NCI-H526 treated with DMSO at 0.1 percent for 48 hours (cell line): ENCODE data around the gene MYO1D.
A peak's percentile ranks its signal among the peaks of the same experiment; 100 is the strongest.

Source experiments
- DNase-seq: peaks from one replicate; lab custom pipeline; 2025; lab: John Stamatoyannopoulos, UW

MYO1D gene

GRCh38 chr17:32504166-32504990 lies 372.5 kb downstream of the MYO1D start:
- no peak for DNase-seq

DNA sequence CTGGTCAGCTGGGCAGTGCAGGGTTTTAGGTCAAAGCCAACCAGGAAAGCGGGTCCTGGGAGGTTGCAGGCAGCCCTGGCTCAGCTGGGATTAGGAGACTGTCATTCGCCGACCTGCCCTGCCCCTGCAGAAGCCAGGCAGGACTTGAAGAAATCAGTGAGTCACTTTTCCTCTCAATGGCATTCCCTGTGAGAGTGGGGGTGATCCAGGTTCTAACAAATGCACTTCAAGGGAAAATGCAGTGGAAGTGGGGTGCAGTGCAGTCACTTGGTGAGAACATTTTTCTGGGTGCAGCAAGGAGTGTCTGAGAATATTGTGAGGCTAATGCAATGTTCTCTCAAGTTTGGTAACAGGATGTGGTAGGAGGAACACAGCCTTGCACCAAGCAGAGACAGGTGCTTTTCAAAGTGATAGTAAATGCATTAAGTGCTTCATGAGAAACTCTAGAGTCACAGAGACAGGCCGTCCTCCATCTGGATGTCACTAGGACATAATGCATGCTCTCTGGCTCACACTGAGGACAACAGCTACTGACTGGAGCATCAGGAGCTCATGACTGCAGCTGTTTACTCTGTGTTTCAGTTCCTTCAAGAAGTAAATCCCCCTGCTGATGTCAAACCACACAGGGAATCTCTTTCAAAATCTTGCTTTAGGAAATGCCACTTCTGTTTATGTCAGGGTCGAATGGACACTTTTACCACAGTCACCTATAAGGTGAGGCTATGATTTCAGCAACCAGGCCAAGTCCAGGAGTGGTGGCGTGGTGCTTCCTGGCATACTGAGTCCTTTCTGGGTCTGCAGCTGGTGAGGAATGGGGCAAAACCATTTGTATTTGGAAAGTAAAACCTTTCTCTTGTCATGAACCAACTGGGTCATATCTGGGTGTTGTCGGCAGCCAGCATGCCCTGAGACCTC lies 373.4 kb downstream of the MYO1D start:
- no peak for DNase-seq

- no peak for DNase-seq
These were observed 374.2 kb downstream of the MYO1D start for GRCh38 chr17:32502710-32503109.

GRCh38 chr17:32502013-32502412 lies 374.9 kb downstream of the MYO1D start:
- DNase-seq = no peak

DNA sequence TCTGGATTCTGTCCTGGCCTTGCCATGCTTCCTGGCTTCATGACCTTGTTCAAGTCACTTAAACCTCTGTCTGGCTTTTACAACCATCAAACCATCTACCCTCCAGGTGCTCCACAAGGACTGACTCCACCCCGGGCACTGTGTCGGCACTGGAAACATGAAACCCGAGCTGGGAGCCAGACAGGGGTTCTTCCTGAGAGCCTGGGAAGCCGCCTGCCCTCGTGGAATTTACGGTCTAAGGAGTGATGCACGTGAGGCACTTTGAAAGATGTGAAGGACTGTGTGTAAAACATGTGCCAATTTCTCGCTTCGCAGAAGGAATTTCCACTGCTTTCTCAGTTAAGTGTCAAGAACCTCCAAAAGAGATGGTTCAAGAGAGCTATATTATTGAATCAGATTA lies 378.5 kb downstream of the MYO1D start:
- peak; percentile 27 for DNase-seq

DNA sequence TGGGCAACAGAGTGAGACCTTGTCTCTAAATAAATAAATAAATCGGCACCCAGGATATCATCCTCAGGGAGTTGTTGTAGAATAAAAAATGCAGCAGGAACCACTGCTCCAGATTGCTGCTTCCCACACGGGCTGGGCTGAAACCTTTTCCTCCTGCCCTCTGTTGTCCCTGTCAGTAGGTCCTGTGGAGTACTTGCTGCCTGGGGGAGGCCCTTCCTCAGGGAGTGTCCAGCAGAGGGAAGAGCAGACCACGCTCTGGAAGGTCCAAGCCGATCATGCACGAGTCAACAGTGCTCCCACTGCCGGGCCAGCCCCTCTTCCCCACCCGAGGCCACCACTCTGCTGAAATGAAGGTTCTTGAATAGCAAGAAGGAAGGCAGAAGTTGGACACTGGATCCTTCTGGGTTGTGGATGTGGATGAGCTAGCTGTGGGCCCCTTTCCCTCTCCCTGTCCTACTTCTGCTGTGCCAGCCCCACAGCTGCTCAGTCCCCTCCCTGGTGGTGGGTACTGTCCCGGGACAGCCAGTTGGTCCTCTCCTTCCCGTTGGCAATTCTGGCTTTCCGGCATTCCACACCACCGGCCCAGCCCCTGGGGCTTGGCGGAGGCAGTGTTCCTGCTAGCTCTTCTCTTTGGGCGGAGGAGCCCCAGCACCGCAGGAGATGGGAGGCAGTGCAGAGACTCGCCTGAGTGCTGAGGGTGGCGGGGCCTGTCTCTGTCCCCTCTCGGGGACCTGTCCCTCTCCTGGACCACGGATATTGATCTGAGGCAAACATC lies 379.3 kb downstream of the MYO1D start:
- no peak for DNase-seq

DNA sequence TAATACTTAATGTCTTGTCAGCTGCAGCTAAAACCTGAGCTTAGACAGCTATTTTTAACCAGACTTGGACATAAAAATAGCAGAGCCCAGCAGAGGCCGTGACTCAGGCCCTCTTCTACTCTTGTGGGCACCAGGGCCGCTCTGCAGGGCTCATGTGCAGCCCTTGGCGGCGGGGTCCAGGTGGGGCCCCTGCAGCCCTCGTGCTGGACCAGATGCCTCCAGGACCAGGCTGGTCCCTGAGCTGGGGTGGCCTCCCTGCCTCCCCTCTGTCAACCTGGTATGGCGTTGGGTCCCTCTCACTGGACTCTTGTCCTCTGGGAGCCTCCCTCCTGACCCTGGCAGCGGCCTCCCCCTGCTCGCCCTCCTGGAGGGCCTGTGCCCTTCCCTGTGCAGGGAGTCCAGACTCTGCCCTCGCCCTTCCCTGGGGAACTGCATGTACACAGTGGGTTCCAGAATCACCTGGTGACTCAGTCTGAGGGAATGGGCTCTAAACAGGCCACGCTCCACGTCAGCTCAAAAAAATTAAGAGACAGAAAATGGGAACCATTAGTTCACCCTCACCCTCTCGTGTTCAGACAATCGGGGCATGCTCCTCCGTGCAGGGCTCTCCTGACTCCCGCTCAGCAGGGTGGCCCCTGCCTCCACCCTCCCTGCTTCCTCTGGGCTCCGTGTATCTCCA lies 380.4 kb downstream of the MYO1D start:
- no peak for DNase-seq

GRCh38 chr17:32495359-32496231 lies 381.3 kb downstream of the MYO1D start:
- no peak for DNase-seq

DNA sequence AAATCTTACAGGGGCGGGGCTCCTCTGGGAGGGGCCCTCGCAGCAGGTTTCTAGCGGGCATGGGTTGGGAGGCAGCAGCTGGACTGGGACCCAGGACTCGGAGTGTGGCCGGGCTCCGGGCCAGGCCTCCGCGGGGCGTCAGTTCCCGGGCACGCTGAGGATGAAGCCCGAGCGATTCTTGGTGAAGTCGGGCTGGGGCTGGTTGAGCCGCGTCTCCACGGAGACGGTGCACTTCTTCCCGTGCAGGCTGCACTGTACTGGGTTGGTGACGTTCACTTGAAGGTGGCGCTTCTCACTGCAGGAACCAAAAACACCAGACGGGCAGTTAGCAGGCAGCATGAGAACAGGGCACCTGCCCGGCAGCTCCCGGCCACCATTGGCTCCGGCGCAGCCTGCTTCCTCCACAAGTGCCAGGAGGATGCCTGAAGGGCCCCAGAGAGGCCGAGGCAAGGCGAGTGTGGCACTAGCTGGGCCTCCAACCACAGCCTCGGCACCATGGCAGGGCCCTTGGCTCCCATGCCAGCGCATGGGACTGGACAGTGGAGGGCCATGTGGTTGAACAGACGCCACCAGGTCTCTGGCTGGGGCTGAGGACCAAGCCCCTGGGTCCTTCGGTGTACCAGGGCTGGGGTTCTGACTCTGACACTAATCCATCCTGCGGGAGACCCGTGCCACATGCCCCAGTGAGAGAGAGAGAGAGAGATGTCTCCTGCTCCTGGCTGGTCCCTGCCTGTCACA lies 382.1 kb downstream of the MYO1D start:
- peak; percentile 39 for DNase-seq

GRCh38 chr17:32493976-32494513 lies 382.9 kb downstream of the MYO1D start:
- DNase-seq = no peak

DNA sequence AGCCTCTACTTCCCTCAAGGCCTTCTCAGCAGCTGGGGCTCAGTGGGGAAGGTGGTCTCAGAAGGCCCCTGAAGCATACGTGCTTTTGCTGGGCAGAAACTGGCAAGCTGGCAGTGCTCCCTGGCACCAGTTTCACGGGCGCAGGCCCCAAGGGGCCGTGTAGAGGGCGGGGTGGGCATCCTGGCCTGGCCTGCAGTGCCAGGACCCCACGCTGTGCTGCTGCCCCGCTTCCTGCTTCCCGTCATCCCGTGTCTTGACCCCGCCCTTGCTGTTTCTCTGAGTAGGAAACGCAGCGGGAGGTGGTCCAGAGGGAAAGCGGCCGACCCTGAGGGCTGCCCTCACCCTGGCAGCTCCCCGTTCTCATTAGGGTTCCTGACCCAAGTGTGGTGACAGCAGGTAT lies 383.4 kb downstream of the MYO1D start:
- DNase-seq = no peak

DNA sequence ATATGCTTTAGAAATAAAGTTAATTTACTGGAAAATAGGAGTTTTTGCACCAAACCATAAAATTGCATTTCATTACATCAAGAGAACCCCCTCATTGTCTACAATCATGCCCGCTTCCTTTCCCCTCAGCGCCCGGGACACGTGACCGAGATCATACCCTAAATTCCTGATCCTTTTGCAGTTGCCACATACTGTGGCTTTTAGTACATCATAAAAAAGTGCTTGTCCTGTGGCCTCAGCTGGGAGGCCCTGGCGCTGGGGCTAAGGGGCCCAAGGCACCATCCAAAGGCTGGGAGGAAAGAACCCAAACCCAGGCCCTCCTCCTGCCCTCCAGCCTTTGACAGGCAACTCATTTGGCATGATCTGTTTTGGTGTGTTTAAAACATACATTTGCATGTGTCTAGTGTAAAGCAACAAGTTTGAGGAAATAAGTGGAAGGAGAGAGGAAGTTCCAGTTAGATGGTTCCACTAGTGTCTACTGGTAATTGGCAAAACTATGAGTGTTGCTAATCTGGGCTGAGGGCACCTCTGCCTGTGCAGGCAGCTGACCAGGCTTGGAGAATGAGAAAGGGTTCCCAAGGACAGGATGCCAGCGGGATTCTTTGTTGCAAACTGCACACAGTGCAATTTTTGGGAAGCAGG lies 384.2 kb downstream of the MYO1D start:
- DNase-seq = no peak

DNA sequence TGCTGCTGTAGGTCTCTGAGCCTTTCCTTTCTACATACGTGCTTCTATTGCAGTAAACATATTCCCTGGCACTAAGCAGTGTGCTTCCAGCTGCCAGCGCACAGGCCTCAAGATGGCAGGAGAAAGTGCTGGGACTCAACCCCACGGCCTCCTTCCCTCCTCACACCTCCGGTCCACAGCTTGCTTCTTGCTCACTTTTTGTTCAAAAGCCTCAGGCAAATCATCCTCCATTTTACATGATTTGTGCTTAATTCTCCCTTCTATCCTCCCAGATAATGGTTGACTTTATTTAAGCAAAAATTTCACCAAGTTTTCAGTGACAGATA lies 384.7 kb downstream of the MYO1D start:
- DNase-seq = no peak

DNA sequence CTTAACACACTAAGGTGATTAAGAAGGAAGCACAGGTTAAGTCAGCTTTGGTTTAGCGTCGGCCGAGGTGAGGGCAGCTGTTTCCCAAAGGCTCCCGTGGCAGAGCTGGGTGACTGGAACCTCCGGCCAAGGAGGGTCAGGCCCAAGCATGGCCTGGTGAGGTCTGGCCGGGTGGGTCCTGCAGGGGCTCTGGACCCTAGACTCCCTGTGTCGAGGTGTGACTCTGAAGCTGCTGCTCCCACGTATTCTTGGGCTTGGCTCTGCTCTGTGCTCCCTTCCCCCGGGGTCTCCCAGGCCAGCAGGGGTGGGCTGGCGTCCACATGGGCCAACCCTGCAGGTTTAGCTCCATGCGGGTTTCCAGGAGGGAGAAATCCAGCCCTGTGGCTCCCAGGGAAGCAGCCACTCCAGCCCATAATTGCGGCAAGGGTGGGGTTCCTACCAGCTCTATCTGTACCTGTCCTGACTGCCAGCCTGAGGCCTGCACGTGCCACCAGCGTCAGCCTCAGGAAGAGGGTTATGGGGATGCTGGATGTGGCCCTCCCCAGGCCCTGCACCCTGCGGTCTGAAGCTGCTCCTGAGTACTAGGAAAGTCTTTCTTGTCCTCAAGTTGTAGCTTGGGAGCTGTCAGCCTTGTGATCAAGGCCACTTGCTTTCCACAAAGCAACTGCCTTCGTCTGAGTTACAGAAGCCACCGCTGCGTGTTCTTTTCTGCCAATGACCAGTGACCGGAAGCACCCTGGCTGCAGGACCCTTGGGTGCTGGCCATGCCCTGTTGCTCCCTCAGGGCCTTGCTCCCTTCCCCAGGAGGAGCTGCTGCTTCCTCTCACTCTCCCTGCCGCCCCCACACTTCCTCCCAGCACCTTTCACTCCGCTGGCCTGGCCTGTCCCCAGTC lies 385.3 kb downstream of the MYO1D start:
- DNase-seq = no peak

DNA sequence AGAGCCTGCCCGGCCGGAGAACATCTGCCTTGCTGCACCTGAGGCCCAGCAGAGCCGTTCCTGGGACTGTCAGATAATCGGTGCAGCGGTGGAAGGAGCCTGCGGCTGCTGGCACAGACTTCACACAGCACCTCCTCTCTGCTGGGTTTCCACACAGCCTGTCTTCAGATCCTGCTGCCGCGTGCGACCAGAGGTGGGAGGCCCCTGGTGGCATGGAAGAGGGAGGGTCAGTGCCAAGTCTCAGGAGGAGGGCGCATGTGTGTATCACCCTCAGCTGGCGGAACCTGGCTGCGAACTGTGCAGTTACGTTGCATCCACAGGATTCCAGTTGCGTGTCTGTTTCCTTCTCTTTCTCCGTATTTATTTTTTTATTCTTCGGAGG lies 386.8 kb downstream of the MYO1D start:
- peak; percentile 31 for DNase-seq

DNA sequence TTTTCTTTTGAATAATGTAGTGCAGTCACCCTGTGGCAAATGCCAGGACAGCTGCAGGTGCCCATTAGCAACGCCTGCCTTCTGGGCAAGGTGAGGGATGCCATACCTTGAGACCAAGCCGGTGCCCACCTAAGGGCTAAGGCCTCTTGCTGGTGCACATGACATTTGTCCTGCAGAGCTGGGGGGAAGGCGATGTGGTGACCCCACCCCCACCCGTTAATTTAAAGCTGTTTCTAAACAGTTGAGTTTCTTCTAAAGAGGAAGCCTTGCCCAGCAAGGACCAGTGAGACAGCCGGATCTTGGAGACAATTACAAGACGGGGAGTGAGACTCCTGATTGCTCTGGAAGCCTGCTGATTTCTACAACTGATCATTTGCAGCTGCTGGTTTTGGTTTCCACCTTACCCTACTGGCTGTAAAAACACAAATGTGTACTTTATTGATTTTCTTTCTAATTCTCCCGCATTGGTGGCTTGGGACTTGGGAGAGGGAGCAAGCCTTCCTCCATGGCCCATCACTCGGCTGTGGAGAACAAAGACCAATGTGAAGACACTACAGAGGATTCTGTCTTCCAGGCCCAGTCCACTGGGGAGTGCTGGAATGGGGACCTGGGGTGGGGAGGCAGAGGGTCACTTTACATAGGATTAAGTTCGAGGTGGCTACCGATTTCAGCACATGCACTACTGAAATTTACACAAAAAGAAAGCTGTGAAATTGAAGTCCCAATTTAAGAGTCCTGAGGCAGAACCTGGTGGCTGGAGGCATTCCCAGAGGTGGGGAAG lies 387.4 kb downstream of the MYO1D start:
- no peak for DNase-seq

DNA sequence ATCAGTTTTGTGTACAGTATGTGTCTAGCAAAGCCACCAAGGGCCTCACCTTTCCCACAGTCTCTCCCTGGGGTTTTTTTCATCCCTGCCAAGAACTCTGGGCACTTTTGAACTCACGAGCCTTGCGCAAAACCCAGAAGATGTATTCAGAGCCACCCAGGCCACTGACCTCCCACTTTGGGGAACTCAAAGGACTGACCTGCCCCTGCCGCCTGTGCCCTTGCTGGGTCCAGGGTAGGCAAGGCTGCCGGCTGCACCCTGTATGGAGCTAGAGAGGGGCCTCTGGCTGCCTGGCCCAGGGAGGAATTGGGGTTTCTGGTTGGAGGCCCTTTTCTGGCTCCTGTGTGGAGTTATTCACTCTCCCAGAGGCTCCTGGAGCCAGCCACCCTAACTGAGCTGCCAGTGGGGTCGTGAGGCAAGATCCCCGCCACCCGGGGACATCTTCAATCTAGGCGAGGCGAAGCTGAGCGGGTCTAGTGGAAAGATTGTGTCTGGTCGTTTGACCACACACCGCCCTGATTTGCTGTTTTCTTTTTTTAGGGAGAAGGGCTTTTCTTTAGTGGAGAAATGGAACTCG lies 388.2 kb downstream of the MYO1D start:
- no peak for DNase-seq
